Ovary (tissue), 9 donors: Measurements from ENCODE around the gene VASN. TPM values are rescaled to one million over a fixed set of nuclear protein-coding genes. Genes with fewer than 3 reads are reported as not detected.

Experiments
- DNase-seq, 5 donors: peaks; one replicate each; pipeline ENCODE4 v3.0.0-alpha.2; 2019 to 2020
- H3K27ac ChIP-seq, 2 donors: fragments of 200-600 bp; one replicate each; pipeline versions ENCODE4 v1.5.1 to v1.8.0; 2019 to 2022
- H3K27me3 ChIP-seq: fragments of 200-600 bp; one replicate; pipeline ENCODE4 v1.8.0; 2022
- H3K36me3 ChIP-seq: fragments of 200-600 bp; sonication (generic); one replicate; pipeline ENCODE4 v1.5.1; 2019
- H3K4me1 ChIP-seq: one replicate; pipeline ENCODE4 v1.8.1; 2013; ENCODE audit warnings: mild to moderate bottlenecking, moderate library complexity; ENCODE audit not compliant: insufficient read depth
- H3K4me3 ChIP-seq: fragments of 200-600 bp; sonication (generic); one replicate; pipeline ENCODE4 v1.5.1; 2017
- H3K9me3 ChIP-seq, 2 donors: fragments of 200-600 bp in 1 of 2; sonication (generic) in 1 of 2; one replicate each; pipeline versions ENCODE4 v1.5.1 to v1.8.1; 2013 to 2019; ENCODE audit warnings: mild to moderate bottlenecking in 1 of 2, moderate library complexity in 1 of 2
- EP300 ChIP-seq: sonication (generic); formaldehyde crosslinking; IDR thresholded peaks from one replicate; pipeline ENCODE4 v1.6.1; 2017; ENCODE audit warnings: antibody characterized with exemption
- POLR2A ChIP-seq: fragments of 450-650 bp; IDR thresholded peaks from one replicate; pipeline ENCODE4 v1.6.1; 2017; ENCODE audit warnings: antibody characterized with exemption, mild to moderate bottlenecking, moderate library complexity
- WGBS, 3 donors: extraction: QIAGEN DNeasy Blood & Tissue Kit in 1 of 3; methylation state at CpG; one replicate each; pipeline versions ENCODE4 v1.1.5 to v1.1.7; 2013 to 2017; 5-methylcytosine and 5-hydroxymethylcytosine counted together
- intact Hi-C, 4 donors: fragments of 100-400 bp; cut with DNase I; formaldehyde crosslinking; loops; one replicate each; pipeline versions ENCODE4 v1.11.0 to v1.15.1; 2022 to 2023
- polyA plus RNA-seq, 2 donors: library from polyadenylated mRNA; stranded (reverse); fragments of 200-250 nt in 1 of 2; fragments of 350-450 nt in 1 of 2; fragmentation: Illumina TruSeq in 1 of 2; extraction: RNeasy Lipid Tissue Mini Kit (QIAGEN cat#74804) in 1 of 2; gene quantifications; one replicate each; pipeline ENCODE4 v1.2.3, GENCODE V29; 2013 to 2014
- total RNA-seq, 7 donors: library from RNA; depleted of rRNA in 2 of 7; stranded (reverse); fragments of >200 nt in 2 of 7; fragmentation: NEBNext Ultra II Directional in 3 of 7; extraction: Animal tissue kit (Norgen Biotek cat#: 25700) in 3 of 7; gene quantifications; one replicate each; pipeline versions ENCODE4 v1.1.0 to v1.2.4, GENCODE V29; 2016 to 2023
- TF ChIP-seq, protein P1 (sequence below), 3 donors: fragments of 450-650 bp in 2 of 3; fragments of 200-600 bp in 1 of 3; IDR thresholded peaks; one replicate each; pipeline versions ENCODE4 v1.5.1 to v1.8.0; 2016 to 2022; ENCODE audit warnings: antibody characterized with exemption in 3 of 3, mild to moderate bottlenecking in 1 of 3
- donor health status: DM: no; HTN: no; CAD: no; lungs with moderate emphysema.
- donor health status: DM: no; HTN: no; CAD: no.
- donor health status: Bipolar disorder and iron deficiency.
- donor health status: DM: yes; HTN: yes; CAD: no.
- donor health status: DM: no; HTN: no; CAD: no.
- donor health status: DM: yes; HTN: yes; CAD: no.

Gene VASN
- total and polyA plus RNA-seq, 9 donors = 2.4 to 49.5 (median 43.5) TPM

- Histone ChIP-seq H3K36me3 (no peaks in the 10 kb centered on the region), H3K27me3 (no peaks in the 10 kb centered on the region), H3K27ac (peak overlapping the region; percentile 87 to 91), H3K9me3 (no peaks in the 10 kb centered on the region), H3K4me3 (peak overlapping the region; percentile 78), H3K4me1 (peaks cover 51% of the 10 kb centered on the region)
- intact Hi-C loops = no loop called here
- TF ChIP-seq POLR2A = no peak
- TF ChIP-seq, protein P1, sequence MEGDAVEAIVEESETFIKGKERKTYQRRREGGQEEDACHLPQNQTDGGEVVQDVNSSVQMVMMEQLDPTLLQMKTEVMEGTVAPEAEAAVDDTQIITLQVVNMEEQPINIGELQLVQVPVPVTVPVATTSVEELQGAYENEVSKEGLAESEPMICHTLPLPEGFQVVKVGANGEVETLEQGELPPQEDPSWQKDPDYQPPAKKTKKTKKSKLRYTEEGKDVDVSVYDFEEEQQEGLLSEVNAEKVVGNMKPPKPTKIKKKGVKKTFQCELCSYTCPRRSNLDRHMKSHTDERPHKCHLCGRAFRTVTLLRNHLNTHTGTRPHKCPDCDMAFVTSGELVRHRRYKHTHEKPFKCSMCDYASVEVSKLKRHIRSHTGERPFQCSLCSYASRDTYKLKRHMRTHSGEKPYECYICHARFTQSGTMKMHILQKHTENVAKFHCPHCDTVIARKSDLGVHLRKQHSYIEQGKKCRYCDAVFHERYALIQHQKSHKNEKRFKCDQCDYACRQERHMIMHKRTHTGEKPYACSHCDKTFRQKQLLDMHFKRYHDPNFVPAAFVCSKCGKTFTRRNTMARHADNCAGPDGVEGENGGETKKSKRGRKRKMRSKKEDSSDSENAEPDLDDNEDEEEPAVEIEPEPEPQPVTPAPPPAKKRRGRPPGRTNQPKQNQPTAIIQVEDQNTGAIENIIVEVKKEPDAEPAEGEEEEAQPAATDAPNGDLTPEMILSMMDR (IDR thresholded peaks at IDR 0.05) = no peak
- TF ChIP-seq EP300 = no peak
- WGBS, 3 donors = 7 to 11% (median 10%) methylated on average over 27 to 30 of the region's 30 CpGs
- DNase-seq = peak; percentile 94 to 97 (median 95)
Measured at GRCh38 chr16:4373909-4374742, 2.5 kb downstream of the VASN start.

DNA sequence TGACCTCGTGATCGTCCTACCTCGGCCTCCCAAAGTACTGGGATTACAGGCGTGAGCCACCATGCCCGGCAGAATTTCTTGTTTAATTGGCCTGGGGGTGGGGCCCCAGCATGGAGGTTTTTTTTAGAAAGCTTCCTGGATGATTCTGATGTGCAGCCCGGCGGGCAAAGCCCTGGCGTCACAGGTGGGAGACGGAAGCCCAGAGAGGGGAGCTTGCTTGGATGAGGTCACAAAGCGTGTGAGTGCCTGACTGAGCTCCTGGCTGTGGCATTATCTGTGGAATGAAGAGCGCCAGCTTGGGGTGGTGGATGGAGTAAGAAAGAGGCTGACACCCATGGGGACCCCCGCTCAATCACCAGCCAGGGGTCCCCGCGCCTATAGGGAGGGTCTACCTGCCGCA, 4.1 kb downstream of the VASN start:
- peaks cover 41% of the 10 kb centered on the region for H3K4me1 ChIP-seq

DNA sequence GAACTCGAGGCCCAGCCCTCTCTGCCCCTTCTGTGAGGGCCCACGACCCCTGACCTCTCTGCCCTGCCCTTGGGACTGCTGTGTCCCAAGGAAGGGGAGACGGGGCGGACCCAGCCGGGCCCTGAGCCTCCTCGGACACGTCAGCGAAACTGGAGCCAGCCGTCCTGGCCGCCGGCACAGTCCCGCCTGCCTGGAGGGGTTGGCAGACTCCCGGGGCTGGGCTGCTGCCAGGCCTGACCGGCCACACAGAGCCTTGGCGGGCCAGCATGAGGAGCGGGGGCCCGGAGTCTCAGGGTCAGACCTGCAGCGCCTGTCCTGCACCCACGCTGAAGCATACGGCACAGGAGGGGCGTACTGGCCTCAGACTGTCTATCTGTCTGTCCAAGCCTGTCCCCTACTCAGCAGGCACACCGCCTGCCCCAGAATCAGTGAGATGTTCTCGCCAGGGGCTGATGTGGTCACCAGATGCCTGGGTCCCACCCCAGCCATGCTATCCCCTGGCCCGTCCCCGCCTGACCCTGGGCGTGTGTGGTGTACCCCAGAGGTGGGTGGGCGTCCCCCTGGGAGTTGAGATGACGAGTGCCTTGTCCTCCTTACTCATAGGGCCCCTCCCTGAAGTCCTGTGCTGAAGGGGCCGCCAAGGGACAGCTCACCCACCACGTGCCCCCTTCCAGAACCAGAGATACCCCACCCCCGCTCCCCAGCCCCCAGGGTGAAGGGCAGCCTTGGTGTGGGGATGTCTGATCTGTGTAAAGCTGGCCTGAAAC, 4.7 kb downstream of the VASN start:
- Histone ChIP-seq H3K4me3 (no peak overlapping the region), H3K36me3 (no peaks in the 10 kb centered on the region), H3K27me3 (no peaks in the 10 kb centered on the region), H3K9me3 (no peaks in the 10 kb centered on the region), H3K27ac (peak overlapping the region; percentile 87 to 91), H3K4me1 (peaks cover 40% of the 10 kb centered on the region)
- TF ChIP-seq, protein P1 (IDR thresholded peaks at IDR 0.05) = no peak
- intact Hi-C loops = no loop called here
- peak; percentile 95 to 97 (median 96) for DNase-seq
- 15 to 30% (median 19%) methylated on average over 15 to 31 of the region's 31 CpGs for WGBS, 3 donors

More for the DNA sequence above, 4.1 kb downstream of the VASN start:
- peak in 1 of 5 donors; percentile 54 for DNase-seq
- Histone ChIP-seq H3K27me3 (no peaks in the 10 kb centered on the region), H3K4me3 (no peak overlapping the region), H3K27ac (peak overlapping the region; percentile 87 to 91), H3K9me3 (no peaks in the 10 kb centered on the region), H3K36me3 (no peaks in the 10 kb centered on the region)
- TF ChIP-seq EP300 = no peak
- TF ChIP-seq POLR2A = no peak
- TF ChIP-seq, protein P1 (IDR thresholded peaks at IDR 0.05) = no peak
- intact Hi-C loops = no loop called here
- WGBS, 3 donors = 61 to 68% (median 66%) methylated on average over 15 of the region's 15 CpGs

DNA sequence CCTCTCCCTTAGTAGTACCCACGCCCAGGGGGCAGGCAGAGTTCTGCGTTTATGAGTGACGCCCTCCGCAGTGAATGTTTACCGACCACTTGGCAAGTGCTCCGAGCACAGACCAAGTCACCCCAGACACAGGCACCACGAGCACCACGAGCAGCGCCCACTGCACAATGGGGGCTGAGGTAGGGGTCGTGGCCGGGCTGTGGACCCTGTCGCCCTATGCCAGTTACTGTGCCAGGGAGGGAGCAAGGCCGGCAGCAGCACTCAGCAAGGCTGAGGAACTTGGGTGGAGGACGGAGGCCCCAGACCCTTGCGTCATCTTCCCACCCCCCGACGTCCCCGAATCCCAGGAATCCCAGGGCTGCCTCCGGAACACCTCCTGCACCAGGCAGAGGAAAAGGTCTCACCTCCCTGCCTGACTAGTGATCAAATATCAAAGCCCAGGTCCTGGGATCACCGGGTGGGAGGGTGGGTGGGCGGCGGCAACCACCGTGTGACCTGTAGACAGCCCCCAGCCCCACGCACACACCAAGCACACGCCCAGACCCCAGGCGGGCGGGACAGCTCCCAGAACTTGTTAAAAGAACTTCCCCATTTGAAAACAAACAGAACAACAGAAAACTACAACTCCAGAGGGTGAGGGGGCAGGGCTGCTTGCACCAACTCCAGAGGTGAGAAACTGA, 5.4 kb downstream of the VASN start:
- H3K27me3 ChIP-seq = no peaks in the 10 kb centered on the region
- TF ChIP-seq EP300 (no peak), POLR2A (no peak)
- TF ChIP-seq, protein P1 (IDR thresholded peaks at IDR 0.05) = no peak
- H3K36me3 ChIP-seq = no peaks in the 10 kb centered on the region
- intact Hi-C loops = no loop called here
- peaks cover 38% of the 10 kb centered on the region for H3K4me1 ChIP-seq
- peak in 1 of 5 donors; percentile 64 for DNase-seq
- 45 to 58% (median 48%) methylated on average over 27 of the region's 27 CpGs for WGBS, 3 donors
- peak overlapping the region; percentile 87 to 91 for H3K27ac ChIP-seq
- no peaks in the 10 kb centered on the region for H3K9me3 ChIP-seq
- H3K4me3 ChIP-seq = no peak overlapping the region
